Stimulated activated CD4-positive, alpha-beta T cell treated with anti-CD3 and anti-CD28 coated beads, TNF-alpha, amount 100 ng/mL, for 48 hours (primary cell): ENCODE measurements around the gene GRM1.

ENCODE experiments used
- DNase-seq, 3 donors: peaks; one replicate each; pipeline ENCODE4 v3.0.0-alpha.2; 2020; ENCODE audit warnings: low read depth in 3 of 3

Gene GRM1

GRCh38 chr6:146028851-146029572, at the start of gene GRM1:
TSS of gene GRM1 (plus strand) at chr6:146029062. CDS start at chr6:146029518, 456 bp downstream.
- DNase-seq = no peak

DNA sequence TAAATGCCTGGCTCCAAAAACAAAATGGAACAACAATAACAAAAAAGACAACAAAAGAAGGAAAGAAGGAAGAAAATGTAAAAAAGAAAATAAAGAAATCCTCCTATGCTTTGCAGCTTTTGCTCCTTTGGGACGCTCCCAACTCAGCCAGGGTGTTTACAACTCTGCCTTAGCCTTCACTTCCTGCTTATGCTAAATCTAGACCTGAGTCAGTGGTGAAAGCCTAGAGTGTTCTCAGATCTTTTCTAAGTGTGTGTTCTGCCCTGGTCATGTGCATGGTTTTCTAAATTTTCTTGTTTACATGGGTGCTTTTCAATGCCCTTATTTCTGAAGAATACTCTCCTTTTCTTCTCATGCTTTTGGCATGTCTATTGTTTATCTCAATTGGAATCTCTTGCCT, 19.5 kb upstream of the GRM1 start:
- no peak for DNase-seq

DNA sequence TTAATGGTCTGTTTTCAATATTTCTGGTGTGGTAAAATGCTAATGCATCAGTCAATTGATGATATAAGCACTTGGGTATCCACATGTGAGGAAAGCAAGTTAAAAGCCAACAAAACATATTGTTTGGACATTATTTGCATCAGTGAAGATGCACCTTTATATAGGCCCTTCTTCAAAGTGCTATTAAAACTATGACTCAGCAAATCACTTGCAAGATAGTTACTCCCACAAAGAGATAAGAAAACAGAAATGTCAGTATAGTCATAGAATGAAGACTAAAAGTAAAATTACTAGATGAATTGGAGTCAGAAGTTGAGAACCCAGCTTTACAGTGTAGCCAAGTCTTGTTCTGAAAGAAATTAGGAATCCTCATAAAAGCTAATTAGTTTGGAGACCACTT, 14.6 kb upstream of the GRM1 start:
- DNase-seq = no peak

DNA sequence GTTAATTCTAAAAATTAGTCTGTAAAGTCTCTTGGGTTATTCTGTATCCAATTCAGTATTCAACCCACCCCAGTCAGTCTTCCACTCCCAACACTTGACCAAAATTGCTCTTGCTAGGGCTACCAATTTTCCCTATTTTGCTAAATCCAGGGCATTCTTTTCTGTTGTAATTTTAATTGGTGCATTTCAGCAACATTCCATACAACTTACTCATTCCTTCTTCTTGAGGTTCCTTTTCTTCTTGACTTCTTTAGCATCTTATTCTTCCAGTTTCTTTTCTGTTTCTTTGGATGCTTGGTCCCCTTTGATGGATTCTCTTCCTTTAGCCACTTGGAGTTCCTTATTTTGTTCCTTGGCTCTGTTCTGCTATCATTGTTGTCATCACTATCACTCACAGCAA, 11.2 kb upstream of the GRM1 start:
- DNase-seq = no peak

DNA sequence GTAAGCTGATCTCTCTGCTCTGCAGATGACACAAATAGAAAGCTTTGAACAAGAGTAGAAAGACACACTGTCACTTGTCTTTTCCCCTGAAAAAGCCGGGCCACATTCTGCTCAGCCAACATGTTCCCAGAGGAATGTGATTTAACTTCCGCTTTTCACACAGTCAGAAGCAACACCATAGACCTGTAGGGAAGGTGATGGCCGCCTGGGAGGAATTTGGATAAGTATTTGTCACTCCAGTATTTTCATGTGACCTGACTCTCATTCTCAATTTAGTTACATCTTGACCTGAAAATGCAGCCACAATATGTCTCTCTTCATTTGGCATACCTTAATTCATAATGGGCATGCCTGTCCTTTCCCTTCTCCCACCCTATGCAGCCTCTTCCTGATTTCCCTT, 2.0 kb upstream of the GRM1 start:
- DNase-seq = no peak

DNA sequence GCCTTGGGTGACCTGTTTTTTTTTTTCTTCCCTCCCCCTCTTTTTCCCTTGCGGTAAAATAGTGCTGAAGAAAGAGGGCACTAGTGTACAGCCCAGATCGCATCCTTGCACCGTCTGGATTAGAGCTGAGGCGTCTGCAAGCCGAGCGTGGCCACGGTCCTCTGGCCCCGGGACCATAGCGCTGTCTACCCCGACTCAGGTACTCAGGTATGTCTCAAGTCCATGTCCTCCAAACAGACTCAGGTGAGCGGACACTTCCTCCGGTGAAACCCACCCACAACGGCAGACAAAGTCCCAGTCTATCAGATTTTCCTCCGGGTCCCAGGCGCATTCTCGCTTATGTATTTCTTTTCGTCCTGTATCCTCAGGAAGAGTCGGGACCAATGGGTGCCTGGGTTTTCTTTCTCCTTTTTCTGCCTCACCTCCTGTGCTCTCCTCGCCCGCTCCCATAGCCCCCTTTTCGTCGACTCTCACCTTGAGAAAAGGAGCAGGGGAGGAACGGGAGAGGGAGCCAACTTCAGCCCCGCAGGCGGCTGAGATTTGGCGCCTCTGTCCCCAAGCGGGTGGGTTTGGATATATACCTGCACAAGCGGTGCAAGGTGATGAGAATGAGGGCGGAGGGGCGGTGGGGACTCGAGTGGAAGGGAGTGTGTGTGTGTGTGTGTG, 1.1 kb upstream of the GRM1 start:
- no peak for DNase-seq

DNA sequence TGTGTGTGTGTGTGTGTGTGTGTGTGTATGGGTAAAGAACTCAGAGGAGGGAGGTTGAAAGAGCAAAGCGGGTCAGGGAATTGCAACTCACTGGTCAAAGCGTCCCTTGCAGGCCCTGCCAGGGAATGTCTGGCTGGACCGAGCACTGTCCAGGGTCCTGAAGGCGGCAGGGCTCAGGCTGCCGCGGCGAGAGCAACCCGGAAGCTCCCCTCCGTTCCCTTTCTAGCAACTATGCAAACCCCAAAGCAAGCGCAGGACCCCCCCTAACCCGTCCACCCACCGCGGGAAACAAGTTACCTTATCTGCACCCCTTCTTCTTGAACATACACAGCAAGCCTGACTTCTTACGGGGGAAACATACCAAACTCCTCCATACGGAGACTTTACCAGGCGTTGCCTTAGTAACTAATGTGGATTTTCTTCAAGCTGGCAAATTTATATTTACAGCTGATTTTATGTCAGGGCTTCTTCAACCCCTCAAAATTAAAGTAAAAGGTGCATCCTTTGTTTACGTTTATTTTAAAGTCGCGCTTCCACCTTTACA, 538 bp upstream of the GRM1 start:
- DNase-seq = peak in 1 of 3 donors; percentile 18

GRCh38 chr6:146029573-146030184, 817 bp downstream of the GRM1 start:
- DNase-seq = no peak

DNA sequence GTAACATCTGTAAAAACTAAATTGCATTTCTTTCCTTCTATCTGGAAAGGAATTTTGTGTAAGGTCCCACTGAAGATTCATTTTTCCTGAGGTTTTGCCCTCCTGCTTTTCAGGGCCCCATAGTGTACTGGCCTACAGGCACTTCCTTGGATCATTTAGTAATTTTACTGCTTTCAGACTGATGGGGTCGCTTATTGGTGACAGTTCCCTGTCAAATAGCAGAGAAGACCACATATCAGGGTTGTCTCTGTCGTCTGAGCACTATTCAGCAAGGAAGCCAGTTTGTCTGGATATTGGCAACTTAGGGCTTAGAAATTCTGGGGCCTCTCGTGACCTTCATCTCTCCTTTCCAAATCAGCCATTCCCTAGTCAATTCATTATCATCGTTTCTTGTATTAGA, 3.5 kb downstream of the GRM1 start:
- DNase-seq = no peak

DNA sequence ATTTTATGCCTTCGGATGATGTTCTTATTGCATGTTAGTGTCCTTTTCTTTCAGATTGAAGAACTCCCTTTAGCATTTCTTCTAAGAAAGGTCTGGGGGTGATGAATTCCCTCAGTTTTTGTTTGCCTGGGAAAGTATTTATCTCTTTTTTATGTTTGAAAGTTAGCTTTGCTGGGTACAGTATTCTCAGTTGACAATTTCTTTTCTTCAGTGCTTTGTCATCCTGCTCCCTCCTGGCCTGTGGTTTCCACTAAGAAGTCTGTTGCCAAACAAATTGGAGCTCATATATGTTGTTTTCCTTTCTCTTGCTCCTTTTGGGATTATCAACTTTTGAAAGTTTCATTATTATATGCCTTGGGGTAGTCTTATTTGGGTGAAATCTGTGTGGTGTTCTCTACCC, 11.5 kb downstream of the GRM1 start:
- DNase-seq = no peak

- DNase-seq = no peak
Observed at GRCh38 chr6:146041282-146041681, 12.4 kb downstream of the GRM1 start.

DNA sequence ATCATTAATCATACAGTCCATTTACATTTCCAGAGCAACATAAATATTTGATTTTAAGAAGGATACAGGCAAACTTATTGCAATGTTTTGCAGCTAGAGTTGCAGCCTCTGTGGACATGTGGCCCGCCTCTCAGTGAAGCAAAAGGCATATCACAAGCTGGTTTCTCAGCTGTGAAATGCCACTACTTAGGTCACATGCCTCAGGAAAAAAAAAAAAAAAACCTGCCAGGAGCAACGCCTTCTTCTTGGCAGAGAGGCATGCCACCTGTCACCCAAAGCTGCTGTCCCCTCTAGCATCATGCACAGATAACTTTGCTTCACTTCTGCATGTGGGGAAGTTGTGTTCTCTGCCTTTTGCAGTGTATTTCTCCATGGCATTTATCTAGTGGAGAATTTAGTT, 18.5 kb downstream of the GRM1 start:
- no peak for DNase-seq

DNA sequence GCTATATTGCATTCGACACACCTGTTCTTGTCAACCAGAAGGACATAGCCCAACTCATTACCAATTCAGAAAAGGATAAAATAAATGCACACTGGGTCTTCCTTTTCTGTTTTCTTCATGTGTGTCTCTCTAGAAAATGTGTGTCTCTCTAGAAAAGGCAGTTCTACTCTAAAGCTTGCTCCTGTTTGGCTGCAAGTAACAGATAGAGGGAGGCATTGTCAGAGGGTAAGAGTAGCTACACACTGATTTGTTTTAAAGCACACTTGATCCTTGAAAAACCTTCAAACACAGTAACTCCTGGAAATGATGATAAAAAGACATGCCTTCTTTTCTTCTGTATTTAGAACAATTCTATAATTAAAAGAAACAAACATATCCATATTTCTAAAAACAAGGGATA, 21.3 kb downstream of the GRM1 start:
- DNase-seq = no peak

DNA sequence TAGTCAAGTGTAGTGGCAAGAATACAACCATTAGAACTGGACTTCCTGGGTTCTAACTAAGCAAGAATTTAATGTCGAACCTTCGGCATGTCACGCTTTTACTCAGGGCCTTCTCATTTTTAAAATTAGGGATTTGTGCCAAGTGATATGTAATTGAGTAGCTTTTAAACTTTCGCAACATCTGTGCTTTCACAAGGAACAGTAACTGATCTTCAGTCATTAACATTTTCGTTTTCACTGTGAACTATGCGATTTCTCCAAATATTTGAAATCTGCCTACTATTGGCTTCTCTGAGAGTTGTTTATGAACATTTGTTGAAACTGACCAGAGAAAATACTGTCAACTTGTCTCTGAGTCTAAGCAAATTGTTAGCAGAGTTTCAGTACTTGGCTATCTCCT, 27.6 kb downstream of the GRM1 start:
- DNase-seq = no peak

DNA sequence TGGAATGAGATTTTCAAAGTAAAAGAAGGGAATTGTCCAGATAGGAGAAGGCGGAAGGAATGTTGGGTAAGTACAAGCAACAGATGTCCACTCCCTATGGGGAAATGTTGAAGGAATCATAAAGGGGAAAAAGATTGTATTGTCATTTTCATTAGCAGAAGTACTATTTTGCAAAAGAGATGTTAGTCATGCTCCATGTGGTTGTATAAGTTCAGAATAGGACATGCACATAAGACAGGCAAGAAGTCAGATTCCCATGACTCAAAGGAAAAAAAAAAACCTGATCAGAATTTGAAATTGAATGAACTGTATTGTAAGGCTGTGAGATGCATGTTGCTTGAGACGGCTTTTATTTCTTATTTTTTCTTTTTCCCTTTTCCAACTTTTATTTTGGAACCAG, 36.8 kb downstream of the GRM1 start:
- no peak for DNase-seq

- DNase-seq = no peak
Observed at GRCh38 chr6:146066506-146066905, 37.6 kb downstream of the GRM1 start.

DNA sequence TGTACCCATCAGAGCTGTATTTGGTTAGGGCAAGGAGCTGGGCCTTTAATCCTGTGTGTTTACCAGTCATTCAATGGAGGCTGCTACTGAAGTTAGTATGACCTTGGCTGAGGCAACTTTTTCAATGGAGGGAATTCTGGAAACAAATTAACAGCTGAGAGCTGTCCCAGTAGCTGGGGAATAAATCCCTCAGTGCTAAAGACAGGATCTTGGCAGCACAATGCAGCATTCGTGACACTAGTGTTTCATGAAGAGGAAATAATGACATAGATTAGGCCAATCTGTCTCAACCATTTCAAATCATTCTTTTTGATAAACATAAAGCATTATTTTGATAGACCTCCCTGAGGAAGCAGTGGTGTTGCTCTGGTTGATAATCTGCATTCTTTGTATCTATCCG, 42.9 kb downstream of the GRM1 start:
- DNase-seq = no peak

DNA sequence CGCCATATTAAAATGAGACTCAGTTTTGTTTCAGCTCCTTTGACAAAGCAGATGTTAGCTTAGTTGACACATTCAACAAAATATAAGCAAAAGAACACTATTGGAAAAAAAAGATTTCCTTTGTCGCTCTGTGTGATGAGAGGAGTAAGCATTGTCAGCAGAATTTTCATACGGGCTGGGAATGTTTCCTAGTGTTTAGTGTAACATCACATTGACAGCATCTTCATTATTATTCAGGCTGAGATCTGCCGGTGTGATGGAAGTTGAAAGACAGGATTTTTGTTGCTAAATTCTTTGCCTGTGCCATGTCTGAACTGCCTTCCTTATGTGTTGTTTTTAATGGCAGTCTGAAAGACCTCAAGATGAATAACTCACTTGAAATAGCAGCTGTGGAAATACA, 49.1 kb downstream of the GRM1 start:
- no peak for DNase-seq

DNA sequence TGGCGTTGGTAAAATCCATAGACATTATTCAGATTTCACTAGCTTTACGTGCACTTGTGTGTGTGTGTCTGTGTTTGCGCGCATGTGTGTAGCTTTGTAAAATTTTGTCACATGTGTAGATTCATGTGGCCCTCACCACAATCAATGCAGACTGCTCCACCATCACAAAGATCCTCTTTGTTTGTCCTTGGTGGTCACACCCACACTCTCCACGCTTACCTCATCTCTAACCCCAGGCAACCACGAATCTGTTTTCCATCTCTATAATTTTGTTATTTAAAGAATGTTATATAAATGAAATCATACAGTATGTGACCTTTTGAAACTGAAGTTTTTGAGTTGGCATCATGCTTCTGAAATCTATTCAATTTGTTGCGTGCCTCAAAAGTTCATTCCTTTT, 58.5 kb downstream of the GRM1 start:
- DNase-seq = no peak

- DNase-seq = no peak
Observed at GRCh38 chr6:146090474-146090873, 61.6 kb downstream of the GRM1 start.

DNA sequence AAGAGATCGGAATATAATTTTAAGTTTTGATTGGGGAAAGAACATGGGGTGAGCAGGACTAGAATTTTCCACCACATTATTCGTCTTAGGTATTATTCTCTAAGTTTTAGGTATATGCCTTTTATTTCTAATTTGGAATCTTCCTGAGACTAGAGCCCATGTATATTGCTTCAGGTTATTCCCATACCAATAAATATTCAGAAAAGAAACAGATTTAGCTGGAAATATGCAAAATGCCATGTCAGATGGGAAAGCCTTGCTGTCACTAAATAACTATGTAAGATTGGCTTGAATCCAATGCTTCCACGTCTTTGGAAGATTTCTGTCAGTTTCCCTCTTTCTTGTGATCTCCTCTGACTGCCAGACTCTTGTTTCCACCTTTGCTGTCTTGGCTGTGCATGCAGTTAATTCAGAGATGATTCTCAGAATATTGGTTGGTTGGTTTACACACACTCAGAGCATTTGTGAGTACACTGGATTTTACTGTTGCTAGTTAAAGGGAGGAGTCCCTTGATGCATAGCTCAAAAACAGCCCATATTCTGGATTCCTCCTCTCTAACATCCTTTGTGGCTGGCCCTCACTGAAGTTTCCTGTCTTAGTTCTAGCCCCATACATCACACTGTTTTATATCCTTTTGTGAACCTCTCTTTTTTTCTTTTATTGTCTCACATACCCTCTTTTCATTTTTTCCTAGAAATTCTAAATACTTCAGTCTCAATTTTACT, 64.3 kb downstream of the GRM1 start:
- DNase-seq = no peak

- DNase-seq = no peak
Observed at GRCh38 chr6:146095481-146095880, 66.6 kb downstream of the GRM1 start.
